Subcutaneous adipose tissue (tissue), 4 donors: ENCODE results near the gene SELPLG. TPM values are rescaled to one million over a fixed set of nuclear protein-coding genes. Genes with fewer than 3 reads are reported as not detected.

Source experiments
- CTCF ChIP-seq: fragments of 450-650 bp; IDR thresholded peaks from one replicate; pipeline ENCODE4 v1.5.1; 2016; ENCODE audit warnings: low read depth, mild to moderate bottlenecking, control low read depth, antibody characterized with exemption, moderate library complexity
- total RNA-seq, 4 donors: library from RNA; depleted of rRNA; stranded (reverse); fragments of >200 nt; gene quantifications; one replicate each; pipeline ENCODE4 v1.1.0, GENCODE V29; 2016

Gene SELPLG
- total RNA-seq, 4 donors from 2014 or later, result 4.3 to 28.0 (median 15.4) TPM

GRCh38 chr12:108634341-108634751 lies 652 bp upstream of the SELPLG start:
- TF ChIP-seq CTCF, result no peak

GRCh38 chr12:108633081-108633533 lies 587 bp downstream of the SELPLG start:
- TF ChIP-seq CTCF, result no peak

GRCh38 chr12:108630481-108631207 lies 3.0 kb downstream of the SELPLG start:
- no peak for TF ChIP-seq CTCF

- TF ChIP-seq CTCF, result no peak
Observed at GRCh38 chr12:108629824-108630476, 3.7 kb downstream of the SELPLG start.

- no peak for TF ChIP-seq CTCF
Observed at GRCh38 chr12:108629151-108629550, 4.5 kb downstream of the SELPLG start.

GRCh38 chr12:108627134-108627920 lies 6.4 kb downstream of the SELPLG start:
- no peak for TF ChIP-seq CTCF

- TF ChIP-seq CTCF, result no peak
Observed at GRCh38 chr12:108625228-108625627, 8.5 kb downstream of the SELPLG start.
